ENCODE measurements around the gene NTRK1.
"Not testable (repeated sequence)": the region's sequence is repeated elsewhere in the genome, so short reads cannot be mapped to it uniquely, and the experiment has no call there.

Gene NTRK1

GRCh38 chr1:156913809-156914387 lies 53.2 kb downstream of the NTRK1 start:
- DNase-seq (ENCODE audit: low spot score), result no peak

GRCh38 chr1:156914440-156914856 lies 53.8 kb downstream of the NTRK1 start:
- no peak for DNase-seq (ENCODE audit: low spot score)

GRCh38 chr1:156920233-156921052 lies 59.8 kb downstream of the NTRK1 start, which contains the start of gene LRRC71:
LRRC71 (plus strand) TSS chr1:156920632; CDS start chr1:156920804, 172 bp downstream.
- DNase-seq (ENCODE audit: low spot score), result no peak

GRCh38 chr1:156921053-156921529 lies 60.4 kb downstream of the NTRK1 start:
- no peak for DNase-seq (ENCODE audit: low spot score)

- DNase-seq (ENCODE audit: low spot score), result no peak
These were observed 62.5 kb downstream of the NTRK1 start for GRCh38 chr1:156922986-156923669.

GRCh38 chr1:156923670-156924477 lies 63.2 kb downstream of the NTRK1 start:
- DNase-seq (ENCODE audit: low spot score), result no peak

- DNase-seq (ENCODE audit: low spot score), result no peak
These were observed 64.0 kb downstream of the NTRK1 start for GRCh38 chr1:156924478-156925153.

GRCh38 chr1:156925154-156926010 lies 64.7 kb downstream of the NTRK1 start:
- DNase-seq (ENCODE audit: low spot score), result no peak

GRCh38 chr1:156926175-156926574 lies 65.5 kb downstream of the NTRK1 start:
- peak; percentile 33 for DNase-seq (ENCODE audit: low spot score)

- DNase-seq (ENCODE audit: low spot score), result not testable (repeated sequence)
These were observed 66.0 kb downstream of the NTRK1 start for GRCh38 chr1:156926695-156927094.

- DNase-seq (ENCODE audit: low spot score), result peak; percentile 45
These were observed 66.8 kb downstream of the NTRK1 start for GRCh38 chr1:156927215-156928042.

- DNase-seq (ENCODE audit: low spot score), result no peak
These were observed 67.5 kb downstream of the NTRK1 start for GRCh38 chr1:156928043-156928602.

GRCh38 chr1:156929596-156930238 lies 69.1 kb downstream of the NTRK1 start:
- DNase-seq (ENCODE audit: low spot score), result no peak

- no peak for DNase-seq (ENCODE audit: low spot score)
These were observed 69.8 kb downstream of the NTRK1 start for GRCh38 chr1:156930483-156930882.
